Psoas muscle (tissue), 8 donors: ENCODE measurements around the gene B4GALNT4. TPM values are rescaled to one million over a fixed set of nuclear protein-coding genes. Genes with fewer than 3 reads are reported as not detected.

Source experiments
- ATAC-seq, 4 donors: fragments of 200-7000 bp; cut with Tn5 transposase; one replicate each; pipeline ENCODE4 v1.9.1; 2020; ENCODE audit warnings: moderate library complexity in 3 of 4, mild to moderate bottlenecking in 2 of 4
- DNase-seq, 2 donors: peaks; one replicate each; pipeline ENCODE4 v3.0.0-alpha.2; 2020
- H3K27ac ChIP-seq: fragments of 200-600 bp; one replicate; pipeline ENCODE4 v1.8.0; 2022
- H3K27me3 ChIP-seq, 3 donors: fragments of 200-600 bp in 1 of 3; one replicate each; pipeline versions ENCODE4 v1.6.1 to v1.8.0; 2013 to 2022; ENCODE audit warnings: low read length in 2 of 3, mild to moderate bottlenecking in 2 of 3, moderate library complexity in 1 of 3; ENCODE audit not compliant: insufficient read depth in 3 of 3
- H3K36me3 ChIP-seq, 2 donors: fragments of 200-600 bp in 1 of 2; one replicate each; pipeline versions ENCODE4 v1.6.1 to v1.8.0; 2013 to 2022; ENCODE audit warnings: low read depth in 1 of 2, mild to moderate bottlenecking in 1 of 2, moderate library complexity in 1 of 2; ENCODE audit not compliant: insufficient read depth in 1 of 2
- H3K4me1 ChIP-seq: fragments of 200-600 bp; one replicate; pipeline ENCODE4 v1.8.0; 2022
- H3K4me3 ChIP-seq: fragments of 200-600 bp; one replicate; pipeline ENCODE4 v1.8.0; 2022; ENCODE audit warnings: mild to moderate bottlenecking
- H3K9me3 ChIP-seq: fragments of 200-600 bp; one replicate; pipeline ENCODE4 v1.8.0; 2022
- WGBS, 3 donors: extraction: QIAGEN DNeasy Blood & Tissue Kit; methylation state at CpG; one replicate each; pipeline versions ENCODE4 v1.1.6 to v1.1.7; 2013; 5-methylcytosine and 5-hydroxymethylcytosine counted together
- intact Hi-C, 2 donors: fragments of 100-400 bp; cut with DNase I; formaldehyde crosslinking; loops; one replicate each; pipeline versions ENCODE4 v1.11.0 to v1.14.2; 2022
- polyA plus RNA-seq, 3 donors: library from polyadenylated mRNA; stranded (reverse); fragments of 200-250 nt; gene quantifications; one replicate each; pipeline ENCODE4 v1.2.3, GENCODE V29; 2013
- total RNA-seq, 4 donors: library from RNA; stranded (reverse); fragmentation: NEBNext Ultra II Directional in 2 of 4; extraction: Animal tissue kit (Norgen Biotek cat#: 25700) in 2 of 4; gene quantifications; one replicate each; pipeline versions ENCODE4 v1.2.1 to v1.2.4, GENCODE V29; 2021 to 2023
- TF ChIP-seq, protein P1 (sequence below): fragments of 200-600 bp; IDR thresholded peaks from one replicate; pipeline ENCODE4 v1.8.0; 2022; ENCODE audit warnings: antibody characterized with exemption
- donor health status: healthy with polysubstance abuse.
- donor health status: DM: no; HTN: no; CAD: no; lungs with moderate emphysema.
- donor health status: Bipolar disorder and iron deficiency.
- donor health status: healthy.
- donor health status: DM: yes; HTN: yes; CAD: no.
- donor health status: DM: no; HTN: no; CAD: no.
- donor health status: DM: no; HTN: no; CAD: no.
- donor health status: DM: yes; HTN: yes; CAD: no.

B4GALNT4 gene
- total and polyA plus RNA-seq, 7 donors: 0.04 to 0.27 (median 0.06) TPM; not detected in 1

DNA sequence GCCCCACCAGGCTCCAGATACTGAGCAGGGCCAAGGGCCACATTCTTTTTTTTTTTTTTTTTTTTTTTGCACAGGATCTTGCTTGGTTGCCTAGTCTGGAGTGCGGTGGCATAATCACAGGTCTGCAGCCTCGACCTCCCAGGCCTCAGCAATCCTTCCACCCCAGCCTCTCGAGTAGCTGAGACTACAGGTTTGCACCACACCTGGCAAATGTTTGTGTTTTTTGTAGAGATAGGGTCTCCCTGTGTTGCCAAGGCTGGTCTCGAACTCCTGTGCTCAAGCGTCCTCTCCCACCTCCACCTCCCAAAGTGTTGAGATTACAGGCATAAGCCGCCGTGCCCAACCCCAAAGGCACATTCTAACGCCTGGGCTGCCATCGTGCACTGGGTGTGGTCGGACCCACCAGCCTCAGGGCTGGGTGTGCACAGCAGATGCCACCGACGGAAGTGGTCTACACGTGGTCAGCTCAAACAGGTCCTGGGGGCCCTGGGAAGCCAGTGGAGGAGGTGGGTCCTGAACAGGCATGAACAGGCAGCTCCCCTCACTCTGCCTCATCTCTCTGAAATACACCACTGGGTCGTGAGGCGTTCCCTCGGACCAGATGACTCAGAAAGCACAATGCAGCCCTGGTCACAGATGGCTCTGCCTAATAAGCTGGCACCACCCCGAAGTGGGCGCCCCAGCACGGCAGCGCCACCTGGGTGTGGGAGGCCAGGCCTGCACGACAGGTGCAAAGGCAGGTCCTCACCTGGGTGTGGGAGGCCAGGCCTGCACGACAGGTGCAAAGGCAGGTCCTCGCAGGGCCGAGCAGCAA is 5.1 kb upstream of the B4GALNT4 start:
- DNase-seq (no peak), ATAC-seq (no peak)
- H3K36me3 ChIP-seq: no peaks in the 10 kb centered on the region
- H3K27me3 ChIP-seq: peaks cover 0 to 53% (median 16%) of the 10 kb centered on the region in 3 donors
- no peaks in the 10 kb centered on the region for H3K9me3 ChIP-seq
- 49 to 65% (median 61%) methylated on average over 24 of the region's 24 CpGs for WGBS, 3 donors
- intact Hi-C loops: loop anchor here in 1 of 2 donors (5.0 kb wide), 1 partner anchor 67 kb away; the partner anchor contains the start of gene IFITM5
- H3K4me3 ChIP-seq: no peak overlapping the region
- TF ChIP-seq, protein P1, sequence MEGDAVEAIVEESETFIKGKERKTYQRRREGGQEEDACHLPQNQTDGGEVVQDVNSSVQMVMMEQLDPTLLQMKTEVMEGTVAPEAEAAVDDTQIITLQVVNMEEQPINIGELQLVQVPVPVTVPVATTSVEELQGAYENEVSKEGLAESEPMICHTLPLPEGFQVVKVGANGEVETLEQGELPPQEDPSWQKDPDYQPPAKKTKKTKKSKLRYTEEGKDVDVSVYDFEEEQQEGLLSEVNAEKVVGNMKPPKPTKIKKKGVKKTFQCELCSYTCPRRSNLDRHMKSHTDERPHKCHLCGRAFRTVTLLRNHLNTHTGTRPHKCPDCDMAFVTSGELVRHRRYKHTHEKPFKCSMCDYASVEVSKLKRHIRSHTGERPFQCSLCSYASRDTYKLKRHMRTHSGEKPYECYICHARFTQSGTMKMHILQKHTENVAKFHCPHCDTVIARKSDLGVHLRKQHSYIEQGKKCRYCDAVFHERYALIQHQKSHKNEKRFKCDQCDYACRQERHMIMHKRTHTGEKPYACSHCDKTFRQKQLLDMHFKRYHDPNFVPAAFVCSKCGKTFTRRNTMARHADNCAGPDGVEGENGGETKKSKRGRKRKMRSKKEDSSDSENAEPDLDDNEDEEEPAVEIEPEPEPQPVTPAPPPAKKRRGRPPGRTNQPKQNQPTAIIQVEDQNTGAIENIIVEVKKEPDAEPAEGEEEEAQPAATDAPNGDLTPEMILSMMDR: no peak
- no peaks in the 10 kb centered on the region for H3K4me1 ChIP-seq
- H3K27ac ChIP-seq: no peak overlapping the region

DNA sequence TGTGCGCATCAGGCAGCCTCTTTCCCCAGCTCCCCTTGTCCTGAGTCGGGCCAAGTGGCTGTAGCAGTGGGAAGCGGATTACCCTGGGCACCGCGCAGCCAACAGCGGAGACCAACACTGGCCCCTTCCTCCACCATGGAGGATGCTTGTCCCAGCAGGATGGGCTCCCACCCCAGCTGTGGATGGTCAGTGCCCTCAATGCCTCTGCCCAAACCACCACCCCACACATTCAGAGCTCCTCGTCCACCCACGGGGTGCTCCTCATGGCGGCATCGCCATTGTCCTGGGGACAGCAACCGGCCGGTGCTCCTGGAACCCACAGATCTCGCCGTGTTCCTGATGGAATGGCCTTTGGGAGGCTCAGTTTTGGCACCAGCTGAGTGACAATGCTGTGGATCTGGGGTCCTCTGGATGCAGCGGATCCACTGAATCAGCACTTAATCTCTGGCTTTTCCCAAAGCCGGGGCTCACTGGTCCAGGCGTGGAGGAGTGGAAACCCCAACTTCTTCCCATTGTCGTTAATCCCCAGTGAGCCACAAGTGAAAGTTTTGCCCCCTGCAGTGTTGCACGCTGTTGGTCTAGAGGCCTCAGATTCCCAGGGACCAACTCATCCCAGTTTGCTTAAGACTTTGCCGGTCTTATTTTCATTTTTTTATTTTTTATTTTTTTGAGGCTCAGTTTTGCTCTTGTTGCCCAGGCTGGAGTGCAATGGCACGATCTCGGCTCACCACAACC is 4.1 kb upstream of the B4GALNT4 start:
- TF ChIP-seq, protein P1: no peak
- intact Hi-C loops: loop anchor here in 1 of 2 donors (5.0 kb wide), 1 partner anchor 68 kb away; the partner anchor contains the start of gene IFITM5
- no peak overlapping the region for H3K4me3 ChIP-seq

DNA sequence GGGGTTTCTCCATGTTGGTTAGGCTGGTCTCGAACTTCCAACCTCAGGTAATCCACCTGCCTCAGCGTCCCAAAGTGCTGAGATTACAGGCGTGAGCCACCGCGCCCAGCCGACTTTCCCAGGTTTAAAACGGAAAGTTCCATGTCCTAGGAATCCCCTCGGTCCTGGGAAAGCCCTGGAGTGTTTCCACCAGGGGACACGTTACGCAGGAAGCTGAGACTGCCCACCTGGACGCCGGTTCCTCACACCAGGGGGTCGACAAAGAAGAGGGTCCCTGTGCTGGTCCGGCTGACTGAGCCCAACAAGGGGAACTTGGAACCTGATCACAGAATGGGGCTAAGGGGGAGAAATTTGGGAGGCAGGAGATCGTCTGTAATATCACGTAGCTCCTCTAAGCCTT is 3.5 kb upstream of the B4GALNT4 start:
- Histone ChIP-seq H3K4me3 (no peak overlapping the region), H3K9me3 (no peaks in the 10 kb centered on the region), H3K4me1 (no peaks in the 10 kb centered on the region), H3K27ac (no peak overlapping the region), H3K27me3 (peaks cover 0 to 58% (median 20%) of the 10 kb centered on the region in 3 donors), H3K36me3 (no peaks in the 10 kb centered on the region)
- WGBS, 3 donors: 63 to 73% (median 68%) methylated on average over 14 to 16 of the region's 16 CpGs
- TF ChIP-seq, protein P1: no peak
- intact Hi-C loops: no loop called here
- ATAC-seq (no peak), DNase-seq (no peak)

More for the DNA sequence above, 4.1 kb upstream of the B4GALNT4 start:
- H3K9me3 ChIP-seq: no peaks in the 10 kb centered on the region
- no peaks in the 10 kb centered on the region for H3K36me3 ChIP-seq
- 83 to 86% (median 83%) methylated on average over 22 of the region's 22 CpGs for WGBS, 3 donors
- peaks cover 0 to 51% (median 19%) of the 10 kb centered on the region in 3 donors for H3K27me3 ChIP-seq
- ATAC-seq (no peak), DNase-seq (no peak)
- no peak overlapping the region for H3K27ac ChIP-seq
- H3K4me1 ChIP-seq: no peaks in the 10 kb centered on the region

DNA sequence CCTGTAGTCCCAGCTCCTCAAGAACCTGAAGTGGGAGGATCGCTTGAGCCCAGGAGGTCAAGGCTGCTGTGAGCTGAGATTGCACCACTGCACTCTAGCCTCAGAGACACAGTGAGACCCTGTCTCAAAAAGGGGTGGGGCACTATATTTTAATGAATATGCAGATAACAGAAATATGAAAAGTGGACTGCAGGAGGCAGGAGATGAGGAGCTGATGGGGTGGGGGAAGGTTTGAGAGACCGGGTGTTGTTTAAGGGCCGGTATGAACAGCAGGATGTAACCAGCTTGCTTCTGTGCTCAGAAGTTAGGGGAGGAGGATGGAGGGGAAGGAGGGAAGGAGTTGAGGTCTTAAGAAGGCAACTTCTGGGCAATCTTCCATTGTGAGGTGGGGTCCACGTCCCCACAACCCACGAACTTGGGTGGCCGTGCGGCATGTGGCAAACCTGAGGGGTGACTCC is 1.3 kb upstream of the B4GALNT4 start:
- intact Hi-C loops: no loop called here
- Histone ChIP-seq H3K27ac (no peak overlapping the region), H3K4me1 (no peaks in the 10 kb centered on the region), H3K9me3 (no peaks in the 10 kb centered on the region), H3K36me3 (no peaks in the 10 kb centered on the region), H3K27me3 (peaks cover 0 to 69% (median 26%) of the 10 kb centered on the region in 3 donors), H3K4me3 (no peak overlapping the region)
- ATAC-seq: no peak
- 21 to 27% (median 27%) methylated on average over 7 of the region's 7 CpGs for WGBS, 3 donors
- no peak for DNase-seq
- TF ChIP-seq, protein P1: no peak
